Trophoblast cell (in vitro differentiated cells and primary cell): Measurements from ENCODE around the gene NSD1.
A peak's percentile ranks its signal among the peaks of the same experiment; 100 is the strongest.

Experiments used
- DNase-seq, 2 donors: peaks; one replicate each; pipeline ENCODE4 v3.0.0-alpha.2; 2016
- H2AFZ ChIP-seq: 2 replicates; pipeline ENCODE4 v1.6.1; 2013; ENCODE audit warnings: low read length, moderate library complexity, mild to moderate bottlenecking; ENCODE audit not compliant: insufficient read depth, poor library complexity
- H2AK5ac ChIP-seq: 2 replicates; pipeline ENCODE4 v1.6.1; 2013; ENCODE audit warnings: mild to moderate bottlenecking, low read length
- H2BK120ac ChIP-seq: 2 replicates; pipeline ENCODE4 v1.6.1; 2013; ENCODE audit warnings: low read length, mild to moderate bottlenecking, moderate library complexity; ENCODE audit not compliant: insufficient read depth, poor library complexity
- H2BK12ac ChIP-seq: 2 replicates; pipeline ENCODE4 v1.6.1; 2013; ENCODE audit warnings: mild to moderate bottlenecking, low read length, moderate library complexity
- H2BK5ac ChIP-seq: 2 replicates; pipeline ENCODE4 v1.6.1; 2013; ENCODE audit warnings: low read length, low read depth, moderate library complexity, mild to moderate bottlenecking; ENCODE audit not compliant: poor library complexity
- H3K14ac ChIP-seq: 2 replicates; pipeline ENCODE4 v1.6.1; 2013; ENCODE audit warnings: mild to moderate bottlenecking, low read length
- H3K18ac ChIP-seq: 2 replicates; pipeline ENCODE4 v1.6.1; 2013; ENCODE audit warnings: mild to moderate bottlenecking, low read length
- H3K23ac ChIP-seq: 2 replicates; pipeline ENCODE4 v1.6.1; 2013; ENCODE audit warnings: low read length
- H3K27ac ChIP-seq: 2 replicates; pipeline ENCODE4 v1.5.1; 2013; ENCODE audit warnings: low read depth, mild to moderate bottlenecking, inconsistent platforms, low read length, moderate library complexity
- H3K27me3 ChIP-seq: 2 replicates; pipeline ENCODE4 v1.6.1; 2013; ENCODE audit warnings: inconsistent platforms, mild to moderate bottlenecking, low read length, moderate library complexity; ENCODE audit not compliant: insufficient read depth
- H3K36me3 ChIP-seq, 2 experiments: 1 replicate in 1 of 2; 2 replicates in 1 of 2; pipeline ENCODE4 v1.6.1; 2013; ENCODE audit warnings: low read length in 2 of 2, mild to moderate bottlenecking in 2 of 2, moderate library complexity in 1 of 2; ENCODE audit not compliant: insufficient read depth in 2 of 2, control insufficient read depth in 1 of 2
- H3K4ac ChIP-seq: 2 replicates; pipeline ENCODE4 v1.6.1; 2013; ENCODE audit warnings: low read depth, mild to moderate bottlenecking, low read length, moderate library complexity
- H3K4me1 ChIP-seq, 2 experiments: 1 replicate in 1 of 2; 2 replicates in 1 of 2; pipeline ENCODE4 v1.6.1; 2013; ENCODE audit warnings: low read length in 2 of 2, mild to moderate bottlenecking in 2 of 2, moderate library complexity in 1 of 2; ENCODE audit not compliant: insufficient read depth in 2 of 2, control insufficient read depth in 1 of 2
- H3K4me2 ChIP-seq: 2 replicates; pipeline ENCODE4 v1.6.1; 2013; ENCODE audit warnings: inconsistent platforms, mild to moderate bottlenecking, low read length, moderate library complexity
- H3K4me3 ChIP-seq: 2 replicates; pipeline ENCODE4 v1.5.1; 2013; ENCODE audit warnings: mild to moderate bottlenecking, low read depth, low read length, inconsistent platforms
- H3K79me1 ChIP-seq: one replicate; pipeline ENCODE4 v1.6.1; 2013; ENCODE audit warnings: low read length
- H3K79me2 ChIP-seq: 2 replicates; pipeline ENCODE4 v1.6.1; 2013; ENCODE audit warnings: low read length, mild to moderate bottlenecking; ENCODE audit not compliant: control insufficient read depth, insufficient read depth, poor library complexity
- H3K9ac ChIP-seq: 2 replicates; pipeline ENCODE4 v1.6.1; 2013; ENCODE audit warnings: mild to moderate bottlenecking, low read length
- H3K9me3 ChIP-seq: 2 replicates; pipeline ENCODE4 v1.6.1; 2013; ENCODE audit warnings: low read depth, mild to moderate bottlenecking, control low read depth, inconsistent platforms, low read length; ENCODE audit not compliant: insufficient read depth
- H4K12ac ChIP-seq: 2 replicates; pipeline ENCODE4 v1.6.1; 2013; ENCODE audit warnings: low read depth, mild to moderate bottlenecking, low read length, moderate library complexity
- H4K8ac ChIP-seq: 2 replicates; pipeline ENCODE4 v1.6.1; 2013; ENCODE audit warnings: low read depth, mild to moderate bottlenecking, low read length, moderate library complexity
- H4K91ac ChIP-seq: one replicate; pipeline ENCODE4 v1.6.1; 2013; ENCODE audit warnings: low read depth, mild to moderate bottlenecking, low read length, moderate library complexity
- WGBS: extraction: QIAGEN DNeasy Blood & Tissue Kit; methylation state at CpG from one replicate; pipeline ENCODE4 v1.1.7; 2013; ENCODE audit warnings: missing lambda C conversion rate; ENCODE audit not compliant: insufficient read length, insufficient coverage; ENCODE audit errors: extremely low coverage; 5-methylcytosine and 5-hydroxymethylcytosine counted together

NSD1 gene

DNA sequence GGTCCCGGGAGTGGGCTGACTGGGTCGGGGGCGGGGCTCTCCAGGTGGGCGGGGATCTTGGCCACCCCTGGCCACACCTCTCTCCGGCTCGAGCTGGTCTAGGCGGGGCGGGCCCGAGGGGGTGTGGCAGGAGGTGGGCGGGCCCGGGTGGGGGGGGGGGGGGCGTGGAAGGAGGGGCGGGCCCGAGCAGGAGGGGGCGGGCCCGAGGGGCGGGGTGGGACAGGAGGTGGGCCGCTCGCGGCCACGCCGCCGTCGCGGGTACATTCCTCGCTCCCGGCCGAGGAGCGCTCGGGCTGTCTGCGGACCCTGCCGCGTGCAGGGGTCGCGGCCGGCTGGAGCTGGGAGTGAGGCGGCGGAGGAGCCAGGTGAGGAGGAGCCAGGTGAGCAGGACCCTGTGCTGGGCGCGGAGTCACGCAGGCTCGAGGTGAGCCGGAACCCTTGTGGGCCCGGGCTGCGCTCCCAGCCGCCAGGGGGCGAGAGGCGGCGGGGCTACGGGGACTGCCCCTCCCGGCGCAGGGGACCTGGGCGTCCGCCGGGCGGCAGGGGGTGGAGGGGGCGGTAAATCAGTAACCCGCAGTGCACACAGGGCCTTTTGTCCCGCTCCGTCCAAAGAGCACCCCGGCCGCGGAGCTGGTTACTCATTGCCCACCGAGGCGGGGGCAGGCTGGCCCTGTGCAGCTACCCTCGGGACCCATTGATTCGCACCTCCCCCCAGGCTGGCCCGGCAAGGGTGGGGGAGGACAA is 46.7 kb upstream of the NSD1 start, which contains the start of gene FGFR4:
FGFR4 (plus strand) TSS at position 262 of the 744 bp plus-strand sequence. CDS start 2,688 bp downstream, outside the sequence.
- Histone ChIP-seq H3K36me3 (no peaks in the 10 kb centered on the region), H2AK5ac (no peak within 1 kb of the TSS), H2AFZ (peak within 1 kb of the TSS; percentile 89), H4K8ac (peak within 1 kb of the TSS; percentile 70), H3K18ac (peak within 1 kb of the TSS; percentile 8), H4K91ac (peak within 1 kb of the TSS; percentile 42), H3K79me2 (peaks cover 2% of the 10 kb centered on the region), H3K9me3 (no peaks in the 10 kb centered on the region), H3K4me3 (peak within 1 kb of the TSS; percentile 73), H3K27me3 (no peaks in the 10 kb centered on the region), H3K4me1 (peaks cover 8 to 10% of the 10 kb centered on the region in 2 experiments), H2BK5ac (no peak within 1 kb of the TSS), H4K12ac (peak within 1 kb of the TSS; percentile 27), H2BK12ac (no peak within 1 kb of the TSS), H2BK120ac (no peak within 1 kb of the TSS), H3K14ac (peak within 1 kb of the TSS; percentile 70), H3K9ac (no peak within 1 kb of the TSS), H3K79me1 (peaks cover 6% of the 10 kb centered on the region), H3K27ac (no peak within 1 kb of the TSS), H3K23ac (no peak within 1 kb of the TSS), H3K4me2 (peak within 1 kb of the TSS; percentile 82), H3K4ac (peak within 1 kb of the TSS; percentile 37)
- WGBS = no CpG with 5 or more reads among the region's 68 CpGs
- DNase-seq = peak; percentile 13 to 41

- Histone ChIP-seq H3K27me3 (no peaks in the 10 kb centered on the region), H4K12ac (no peak overlapping the region), H3K27ac (no peak overlapping the region), H3K4me1 (peaks cover 8 to 10% of the 10 kb centered on the region in 2 experiments), H3K79me1 (peaks cover 6% of the 10 kb centered on the region), H3K9ac (no peak overlapping the region), H4K8ac (peak overlapping the region; percentile 32), H3K79me2 (peaks cover 2% of the 10 kb centered on the region), H3K23ac (no peak overlapping the region), H2BK12ac (no peak overlapping the region), H3K4ac (peak overlapping the region; percentile 37), H3K18ac (no peak overlapping the region), H2AK5ac (no peak overlapping the region), H4K91ac (peak overlapping the region; percentile 42), H2BK120ac (no peak overlapping the region), H3K14ac (peak overlapping the region; percentile 46), H2AFZ (peak overlapping the region; percentile 89), H3K4me2 (peak overlapping the region; percentile 82), H3K4me3 (peak overlapping the region; percentile 73), H3K9me3 (peaks cover under 1% of the 10 kb centered on the region), H3K36me3 (no peaks in the 10 kb centered on the region), H2BK5ac (no peak overlapping the region)
- no CpG with 5 or more reads among the region's 23 CpGs for WGBS
- no peak for DNase-seq
These were observed 46.1 kb upstream of the NSD1 start for GRCh38 chr5:177087398-177088005.

GRCh38 chr5:177089127-177089526 is 44.4 kb upstream of the NSD1 start:
- H3K79me2 ChIP-seq = peaks cover 2% of the 10 kb centered on the region
- no peak overlapping the region for H3K4me3 ChIP-seq
- H3K27ac ChIP-seq = no peak overlapping the region
- H3K9me3 ChIP-seq = peaks cover 2% of the 10 kb centered on the region
- no peak overlapping the region for H3K23ac ChIP-seq
- peaks cover 8 to 10% of the 10 kb centered on the region in 2 experiments for H3K4me1 ChIP-seq
- no peaks in the 10 kb centered on the region for H3K27me3 ChIP-seq
- H2BK120ac ChIP-seq = no peak overlapping the region
- no peak overlapping the region for H4K91ac ChIP-seq
- peaks cover 6% of the 10 kb centered on the region for H3K79me1 ChIP-seq
- H4K12ac ChIP-seq = no peak overlapping the region
- no peak overlapping the region for H3K18ac ChIP-seq
- H3K9ac ChIP-seq = no peak overlapping the region
- H2AFZ ChIP-seq = no peak overlapping the region
- no peak overlapping the region for H3K4ac ChIP-seq
- H4K8ac ChIP-seq = no peak overlapping the region
- no peak overlapping the region for H2BK5ac ChIP-seq
- no peak overlapping the region for H2BK12ac ChIP-seq
- no peak for DNase-seq
- H3K4me2 ChIP-seq = no peak overlapping the region
- no peaks in the 10 kb centered on the region for H3K36me3 ChIP-seq
- no CpG with 5 or more reads among the region's 5 CpGs for WGBS
- H2AK5ac ChIP-seq = no peak overlapping the region
- H3K14ac ChIP-seq = no peak overlapping the region

DNA sequence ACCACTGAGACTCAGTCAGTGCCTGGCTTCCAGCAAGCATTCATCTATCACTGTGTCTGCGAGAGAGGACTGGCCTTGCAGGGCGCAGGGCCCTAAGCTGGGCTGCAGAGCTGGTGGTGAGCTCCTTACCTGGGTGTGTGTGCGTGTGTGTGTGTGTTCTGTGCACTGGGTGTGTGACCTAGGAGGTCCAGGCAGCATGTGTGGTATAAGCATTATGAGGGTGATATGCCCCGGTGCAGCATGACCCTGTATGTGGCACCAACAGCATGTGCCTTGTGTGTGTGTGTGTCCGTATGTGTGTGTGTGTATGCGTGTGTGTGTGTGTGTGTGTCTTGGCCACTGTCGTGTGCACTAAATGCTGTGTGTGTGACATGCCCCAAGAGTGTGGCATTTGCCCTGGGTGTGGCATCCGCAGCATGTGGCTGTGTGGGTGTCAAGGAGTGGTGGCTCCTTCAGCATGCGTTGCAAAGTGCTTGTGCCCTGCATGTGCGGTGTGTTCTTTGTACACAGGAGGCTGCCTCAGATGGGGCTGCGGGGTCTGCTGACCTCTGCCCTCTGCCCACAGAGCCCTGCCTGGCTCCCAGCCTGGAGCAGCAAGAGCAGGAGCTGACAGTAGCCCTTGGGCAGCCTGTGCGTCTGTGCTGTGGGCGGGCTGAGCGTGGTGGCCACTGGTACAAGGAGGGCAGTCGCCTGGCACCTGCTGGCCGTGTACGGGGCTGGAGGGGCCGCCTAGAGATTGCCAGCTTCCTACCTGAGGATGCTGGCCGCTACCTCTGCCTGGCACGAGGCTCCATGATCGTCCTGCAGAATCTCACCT is 43.5 kb upstream of the NSD1 start:
- H3K79me1 ChIP-seq = peaks cover 6% of the 10 kb centered on the region
- no peak for DNase-seq
- H2AK5ac ChIP-seq = no peak overlapping the region
- H4K91ac ChIP-seq = no peak overlapping the region
- H2BK12ac ChIP-seq = no peak overlapping the region
- H3K9me3 ChIP-seq = peaks cover 2% of the 10 kb centered on the region
- no peaks in the 10 kb centered on the region for H3K27me3 ChIP-seq
- H3K4me1 ChIP-seq = peaks cover 10 to 11% of the 10 kb centered on the region in 2 experiments
- no peak overlapping the region for H3K14ac ChIP-seq
- no peak overlapping the region for H3K9ac ChIP-seq
- H3K79me2 ChIP-seq = peaks cover 2% of the 10 kb centered on the region
- no peak overlapping the region for H3K23ac ChIP-seq
- no peaks in the 10 kb centered on the region for H3K36me3 ChIP-seq
- H4K8ac ChIP-seq = no peak overlapping the region
- no peak overlapping the region for H2BK120ac ChIP-seq
- no peak overlapping the region for H3K18ac ChIP-seq
- no CpG with 5 or more reads among the region's 21 CpGs for WGBS
- no peak overlapping the region for H3K27ac ChIP-seq
- H3K4me2 ChIP-seq = no peak overlapping the region
- H2BK5ac ChIP-seq = no peak overlapping the region
- H2AFZ ChIP-seq = no peak overlapping the region
- H4K12ac ChIP-seq = no peak overlapping the region
- H3K4ac ChIP-seq = no peak overlapping the region
- H3K4me3 ChIP-seq = no peak overlapping the region
